MM.1S (cell line): ENCODE results near the gene ACTR2.

Experiments
- DNase-seq: peaks from one replicate; pipeline ENCODE4 v3.0.0-alpha.2; 2015
- H2AFZ ChIP-seq: fragments of 300-600 bp; sonication (generic); 2 replicates; pipeline ENCODE4 v1.6.0; 2016; ENCODE audit warnings: antibody characterized with exemption, low read length
- H3F3A ChIP-seq: fragments of 300-600 bp; sonication (generic); 2 replicates; pipeline ENCODE4 v1.6.1; 2016; ENCODE audit warnings: mild to moderate bottlenecking, antibody characterized with exemption, low read length, moderate library complexity, mixed read lengths; ENCODE audit not compliant: insufficient read depth
- H3K27ac ChIP-seq: fragments of 300-600 bp; sonication (generic); 2 replicates; pipeline ENCODE4 v1.5.1; 2016; ENCODE audit warnings: mild to moderate bottlenecking, low read length
- H3K27me3 ChIP-seq: fragments of 300-600 bp; sonication (generic); replicated peaks from 2 replicates; pipeline ENCODE4 v1.6.0; 2016; ENCODE audit warnings: low read length; ENCODE audit not compliant: insufficient read depth
- H3K36me3 ChIP-seq: fragments of 300-600 bp; sonication (generic); replicated peaks from 2 replicates; pipeline ENCODE4 v1.6.1; 2016; ENCODE audit warnings: mild to moderate bottlenecking, low read length, mixed read lengths; ENCODE audit not compliant: insufficient read depth
- H3K4me1 ChIP-seq: fragments of 300-600 bp; sonication (generic); 2 replicates; pipeline ENCODE4 v1.6.1; 2016; ENCODE audit warnings: low read length, mixed read lengths
- H3K4me2 ChIP-seq: fragments of 300-600 bp; sonication (generic); 2 replicates; pipeline ENCODE4 v1.6.0; 2016; ENCODE audit warnings: low read depth, low read length
- H3K4me3 ChIP-seq: fragments of 300-600 bp; sonication (generic); 2 replicates; pipeline ENCODE4 v1.5.1; 2016; ENCODE audit warnings: low read length, mixed read lengths
- H3K79me2 ChIP-seq: fragments of 300-600 bp; sonication (generic); 2 replicates; pipeline ENCODE4 v1.6.1; 2016; ENCODE audit warnings: mixed run types, low read length, mixed read lengths
- H3K9ac ChIP-seq: fragments of 300-600 bp; sonication (generic); 2 replicates; pipeline ENCODE4 v1.6.1; 2016; ENCODE audit warnings: low read length, mixed read lengths
- H3K9me2 ChIP-seq: fragments of 300-600 bp; sonication (generic); replicated peaks from 2 replicates; pipeline ENCODE4 v1.6.1; 2016; ENCODE audit warnings: mild to moderate bottlenecking, low read length, mixed read lengths; ENCODE audit not compliant: insufficient read depth
- H3K9me3 ChIP-seq: fragments of 300-600 bp; sonication (generic); replicated peaks from 2 replicates; pipeline ENCODE4 v1.6.1; 2016; ENCODE audit warnings: mild to moderate bottlenecking, low read length, mixed read lengths; ENCODE audit not compliant: insufficient read depth
- H4K20me1 ChIP-seq: fragments of 300-600 bp; sonication (generic); 2 replicates; pipeline ENCODE4 v1.6.1; 2016; ENCODE audit warnings: mild to moderate bottlenecking, low read length, moderate library complexity, mixed read lengths; ENCODE audit not compliant: insufficient read depth
- EZH2 ChIP-seq: fragments of 300-600 bp; sonication (generic); optimal IDR thresholded peaks from 2 replicates; pipeline ENCODE3; 2017; ENCODE audit warnings: low read depth, mild to moderate bottlenecking, antibody characterized with exemption, low read length, mixed read lengths
- EZH2phosphoT487 ChIP-seq: fragments of 300-600 bp; sonication (generic); IDR thresholded peaks from 2 replicates; pipeline ENCODE4 v1.6.1; 2018; ENCODE audit warnings: antibody characterized with exemption, low read length
- TF ChIP-seq, protein P1 (sequence below): fragments of 300-600 bp; sonication (generic); IDR thresholded peaks from 2 replicates; pipeline ENCODE4 v1.5.1; 2016; ENCODE audit warnings: antibody characterized with exemption, low read length, mixed read lengths

Gene ACTR2

GRCh38 chr2:65263262-65263661, 35.6 kb downstream of the ACTR2 start:
- Histone ChIP-seq H3K4me1 (no peaks in the 10 kb centered on the region; the same call in 1 of the 2 replicates), H3K9me3 (no peaks in the 10 kb centered on the region), H3K27me3 (no peaks in the 10 kb centered on the region), H4K20me1 (peaks cover 2% of the 10 kb centered on the region; the same call in 1 of the 2 replicates), H3K36me3 (no peaks in the 10 kb centered on the region; the same call in 1 of the 2 replicates), H3F3A (no peaks in the 10 kb centered on the region), H3K27ac (no peak overlapping the region), H3K9ac (no peak overlapping the region), H2AFZ (no peak overlapping the region), H3K9me2 (no peaks in the 10 kb centered on the region), H3K4me3 (no peak overlapping the region), H3K4me2 (no peak overlapping the region), H3K79me2 (peaks cover 24% of the 10 kb centered on the region)
- no peak for DNase-seq
- no peak for TF ChIP-seq EZH2

GRCh38 chr2:65263986-65264385, 36.4 kb downstream of the ACTR2 start:
- Histone ChIP-seq H4K20me1 (peaks cover 2% of the 10 kb centered on the region; the same call in 1 of the 2 replicates), H3K9me2 (no peaks in the 10 kb centered on the region), H3K4me3 (no peak overlapping the region), H3K36me3 (no peaks in the 10 kb centered on the region; the same call in 1 of the 2 replicates), H2AFZ (no peak overlapping the region), H3K4me1 (no peaks in the 10 kb centered on the region; the same call in 1 of the 2 replicates), H3K27me3 (no peaks in the 10 kb centered on the region), H3F3A (no peaks in the 10 kb centered on the region), H3K27ac (no peak overlapping the region), H3K4me2 (no peak overlapping the region), H3K79me2 (peaks cover 23% of the 10 kb centered on the region), H3K9ac (no peak overlapping the region), H3K9me3 (no peaks in the 10 kb centered on the region)
- no peak for DNase-seq
- TF ChIP-seq, protein P1, sequence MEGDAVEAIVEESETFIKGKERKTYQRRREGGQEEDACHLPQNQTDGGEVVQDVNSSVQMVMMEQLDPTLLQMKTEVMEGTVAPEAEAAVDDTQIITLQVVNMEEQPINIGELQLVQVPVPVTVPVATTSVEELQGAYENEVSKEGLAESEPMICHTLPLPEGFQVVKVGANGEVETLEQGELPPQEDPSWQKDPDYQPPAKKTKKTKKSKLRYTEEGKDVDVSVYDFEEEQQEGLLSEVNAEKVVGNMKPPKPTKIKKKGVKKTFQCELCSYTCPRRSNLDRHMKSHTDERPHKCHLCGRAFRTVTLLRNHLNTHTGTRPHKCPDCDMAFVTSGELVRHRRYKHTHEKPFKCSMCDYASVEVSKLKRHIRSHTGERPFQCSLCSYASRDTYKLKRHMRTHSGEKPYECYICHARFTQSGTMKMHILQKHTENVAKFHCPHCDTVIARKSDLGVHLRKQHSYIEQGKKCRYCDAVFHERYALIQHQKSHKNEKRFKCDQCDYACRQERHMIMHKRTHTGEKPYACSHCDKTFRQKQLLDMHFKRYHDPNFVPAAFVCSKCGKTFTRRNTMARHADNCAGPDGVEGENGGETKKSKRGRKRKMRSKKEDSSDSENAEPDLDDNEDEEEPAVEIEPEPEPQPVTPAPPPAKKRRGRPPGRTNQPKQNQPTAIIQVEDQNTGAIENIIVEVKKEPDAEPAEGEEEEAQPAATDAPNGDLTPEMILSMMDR = no peak
- TF ChIP-seq EZH2 (no peak), EZH2phosphoT487 (no peak)

- Histone ChIP-seq H4K20me1 (no peaks in the 10 kb centered on the region; the same call in 1 of the 2 replicates), H3K27ac (no peak overlapping the region), H3K4me3 (no peak overlapping the region), H3K79me2 (peaks cover 18% of the 10 kb centered on the region), H3K4me2 (no peak overlapping the region), H2AFZ (no peak overlapping the region), H3K27me3 (no peaks in the 10 kb centered on the region), H3K9me3 (no peaks in the 10 kb centered on the region), H3K9ac (no peak overlapping the region), H3K9me2 (no peaks in the 10 kb centered on the region), H3K36me3 (no peaks in the 10 kb centered on the region; the same call in 1 of the 2 replicates), H3F3A (no peaks in the 10 kb centered on the region), H3K4me1 (no peaks in the 10 kb centered on the region; the same call in 1 of the 2 replicates)
- peak; percentile 55 for DNase-seq
- no peak for TF ChIP-seq EZH2
- TF ChIP-seq, protein P1 = peak; percentile 74
- TF ChIP-seq EZH2phosphoT487 = no peak
Measured at GRCh38 chr2:65264821-65265670, 37.4 kb downstream of the ACTR2 start.

DNA sequence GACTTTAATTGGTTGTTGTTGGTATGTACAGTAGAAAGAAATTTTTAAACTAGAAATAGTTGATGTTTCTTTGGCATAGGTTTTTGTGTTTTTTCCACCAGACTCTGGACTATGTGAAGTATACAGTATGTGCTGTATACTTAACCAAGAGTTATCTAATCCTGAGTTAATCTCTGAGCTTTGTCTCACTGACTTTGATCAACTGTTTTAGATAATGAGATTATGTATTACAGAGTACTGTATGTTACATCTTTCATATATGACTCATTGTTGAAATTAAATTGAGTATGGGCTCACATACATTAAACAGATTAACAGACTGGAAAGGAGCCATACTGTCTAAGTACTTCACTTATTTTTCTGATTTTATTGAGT, 38.0 kb downstream of the ACTR2 start:
- Histone ChIP-seq H3K27me3 (no peaks in the 10 kb centered on the region), H3K4me1 (no peaks in the 10 kb centered on the region; the same call in 1 of the 2 replicates), H3K9ac (no peak overlapping the region), H4K20me1 (no peaks in the 10 kb centered on the region), H3K4me2 (no peak overlapping the region), H3K27ac (no peak overlapping the region), H3K9me3 (no peaks in the 10 kb centered on the region), H3K79me2 (peaks cover 13% of the 10 kb centered on the region; the same call in 1 of the 2 replicates), H3F3A (no peaks in the 10 kb centered on the region), H3K9me2 (no peaks in the 10 kb centered on the region), H3K4me3 (no peak overlapping the region), H2AFZ (no peak overlapping the region), H3K36me3 (no peaks in the 10 kb centered on the region; the same call in 1 of the 2 replicates)
- no peak for TF ChIP-seq EZH2phosphoT487
- no peak for DNase-seq
